HEK293 (cell line): ENCODE measurements around the gene PI4KA.

Experiments
- BCL11A ChIP-seq: fragments of 450-650 bp; formaldehyde crosslinking; IDR thresholded peaks from 2 replicates; pipeline ENCODE4 v1.5.1; 2016; ENCODE audit warnings: low read depth, missing biosample characterization, missing genetic modification characterization
- GLIS1 ChIP-seq: fragments of 450-650 bp; formaldehyde crosslinking; IDR thresholded peaks from 2 replicates; pipeline ENCODE4 v1.5.1; 2016; ENCODE audit warnings: missing biosample characterization, missing genetic modification characterization
- TCF7L2 ChIP-seq: IDR thresholded peaks from 2 replicates; pipeline ENCODE4 v1.6.1; 2011; ENCODE audit warnings: low read depth, mild to moderate bottlenecking, inconsistent platforms, low read length, moderate library complexity, borderline replicate concordance
- YY1 ChIP-seq: fragments of 450-650 bp; formaldehyde crosslinking; IDR thresholded peaks from 2 replicates; pipeline ENCODE4 v1.5.1; 2018; ENCODE audit warnings: missing biosample characterization, missing genetic modification characterization
- ZBTB48 ChIP-seq: fragments of 450-650 bp; formaldehyde crosslinking; IDR thresholded peaks from 2 replicates; pipeline ENCODE4 v1.5.1; 2016; ENCODE audit warnings: missing biosample characterization, missing genetic modification characterization
- ZEB2 ChIP-seq: fragments of 450-650 bp; formaldehyde crosslinking; IDR thresholded peaks from 2 replicates; pipeline ENCODE4 v1.5.1; 2016; ENCODE audit warnings: missing biosample characterization, missing genetic modification characterization
- ZNF274 ChIP-seq, 2 experiments: fragments of 200-500 bp in 1 of 2; fragments of 450-650 bp in 1 of 2; sonication (Bioruptor generic) in 1 of 2; formaldehyde crosslinking in 1 of 2; IDR thresholded peaks; 2 replicates each; pipeline versions ENCODE4 v1.5.1 to v1.6.1; 2014 to 2016; ENCODE audit warnings: borderline replicate concordance in 1 of 2, inconsistent platforms in 1 of 2, low read length in 1 of 2, missing biosample characterization in 1 of 2, missing genetic modification characterization in 1 of 2
- ZNF302 ChIP-seq: fragments of 450-650 bp; formaldehyde crosslinking; IDR thresholded peaks from 2 replicates; pipeline ENCODE4 v1.5.1; 2016; ENCODE audit warnings: missing biosample characterization, missing genetic modification characterization, low read depth
- ZNF37A ChIP-seq: fragments of 450-650 bp; IDR thresholded peaks from 2 replicates; pipeline ENCODE4 v1.5.1; 2018; ENCODE audit warnings: missing biosample characterization, missing genetic modification characterization
- ZNF776 ChIP-seq: fragments of 450-650 bp; formaldehyde crosslinking; IDR thresholded peaks from 2 replicates; pipeline ENCODE4 v1.5.0; 2017; ENCODE audit warnings: missing biosample characterization, missing genetic modification characterization, borderline replicate concordance
- TF ChIP-seq, protein P1 (sequence below): fragments of 450-650 bp; formaldehyde crosslinking; IDR thresholded peaks from 2 replicates; pipeline ENCODE4 v1.5.1; 2016; ENCODE audit warnings: missing biosample characterization, missing genetic modification characterization
- TF ChIP-seq, protein P2 (sequence below): fragments of 450-650 bp; formaldehyde crosslinking; IDR thresholded peaks from 2 replicates; pipeline ENCODE4 v1.5.1; 2016; ENCODE audit warnings: missing biosample characterization, missing genetic modification characterization, low read depth
- TF ChIP-seq, protein P3 (sequence below): fragments of 450-650 bp; formaldehyde crosslinking; IDR thresholded peaks from 2 replicates; pipeline ENCODE4 v1.5.1; 2016; ENCODE audit warnings: missing biosample characterization, missing genetic modification characterization

DNA sequence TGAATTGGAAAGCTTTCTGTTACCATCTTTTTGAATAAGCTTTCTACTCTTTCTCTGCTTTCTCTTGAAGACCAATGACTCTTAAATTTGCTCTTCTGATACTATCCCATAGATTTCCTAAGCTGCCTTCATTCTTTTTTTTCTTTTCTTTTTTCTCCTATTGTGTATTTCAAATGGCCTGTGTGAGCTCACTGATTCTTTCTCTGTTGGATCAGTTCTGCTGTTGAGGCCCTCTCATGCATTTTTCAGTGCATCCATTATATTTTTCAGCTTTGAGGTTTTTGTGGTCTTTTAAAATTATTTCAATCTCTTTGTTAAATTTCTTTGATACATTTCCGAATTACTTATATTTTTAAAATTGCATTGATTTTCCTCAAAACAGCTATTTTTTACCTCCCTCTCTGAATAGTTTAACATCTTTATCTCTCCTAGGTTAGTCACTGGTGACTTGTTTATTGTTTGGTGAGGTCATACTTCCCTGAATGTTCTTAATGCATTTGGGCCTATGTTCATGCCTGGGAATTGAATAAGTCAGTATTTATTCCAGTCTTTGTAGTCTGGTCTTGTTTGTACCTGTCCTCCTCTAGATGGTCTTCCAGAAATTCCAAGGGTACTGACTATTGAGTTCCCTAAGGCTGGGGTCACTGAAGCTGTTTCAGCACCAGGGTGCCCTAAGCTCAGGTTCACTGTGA, 195.3 kb downstream of the PI4KA start:
- TF ChIP-seq, protein P1, sequence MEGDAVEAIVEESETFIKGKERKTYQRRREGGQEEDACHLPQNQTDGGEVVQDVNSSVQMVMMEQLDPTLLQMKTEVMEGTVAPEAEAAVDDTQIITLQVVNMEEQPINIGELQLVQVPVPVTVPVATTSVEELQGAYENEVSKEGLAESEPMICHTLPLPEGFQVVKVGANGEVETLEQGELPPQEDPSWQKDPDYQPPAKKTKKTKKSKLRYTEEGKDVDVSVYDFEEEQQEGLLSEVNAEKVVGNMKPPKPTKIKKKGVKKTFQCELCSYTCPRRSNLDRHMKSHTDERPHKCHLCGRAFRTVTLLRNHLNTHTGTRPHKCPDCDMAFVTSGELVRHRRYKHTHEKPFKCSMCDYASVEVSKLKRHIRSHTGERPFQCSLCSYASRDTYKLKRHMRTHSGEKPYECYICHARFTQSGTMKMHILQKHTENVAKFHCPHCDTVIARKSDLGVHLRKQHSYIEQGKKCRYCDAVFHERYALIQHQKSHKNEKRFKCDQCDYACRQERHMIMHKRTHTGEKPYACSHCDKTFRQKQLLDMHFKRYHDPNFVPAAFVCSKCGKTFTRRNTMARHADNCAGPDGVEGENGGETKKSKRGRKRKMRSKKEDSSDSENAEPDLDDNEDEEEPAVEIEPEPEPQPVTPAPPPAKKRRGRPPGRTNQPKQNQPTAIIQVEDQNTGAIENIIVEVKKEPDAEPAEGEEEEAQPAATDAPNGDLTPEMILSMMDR (tag by site-specific recombination) = no peak
- TF ChIP-seq ZNF302 (tag by site-specific recombination) (no peak), BCL11A (tag by site-specific recombination) (no peak), ZNF776 (tag by site-specific recombination) (no peak), GLIS1 (tag by site-specific recombination) (no peak), ZBTB48 (no peak), ZNF274 (IDR thresholded peaks at IDR 0.05; ENCODE audit: low read length) (no peak), ZNF274 (tag by site-specific recombination; IDR thresholded peaks at IDR 0.05; ENCODE audit: borderline replicate concordance) (no peak), ZEB2 (tag by site-specific recombination) (no peak), TCF7L2 (no peak), ZNF37A (tag by site-specific recombination) (no peak), YY1 (tag by site-specific recombination) (no peak)
- TF ChIP-seq, protein P2, sequence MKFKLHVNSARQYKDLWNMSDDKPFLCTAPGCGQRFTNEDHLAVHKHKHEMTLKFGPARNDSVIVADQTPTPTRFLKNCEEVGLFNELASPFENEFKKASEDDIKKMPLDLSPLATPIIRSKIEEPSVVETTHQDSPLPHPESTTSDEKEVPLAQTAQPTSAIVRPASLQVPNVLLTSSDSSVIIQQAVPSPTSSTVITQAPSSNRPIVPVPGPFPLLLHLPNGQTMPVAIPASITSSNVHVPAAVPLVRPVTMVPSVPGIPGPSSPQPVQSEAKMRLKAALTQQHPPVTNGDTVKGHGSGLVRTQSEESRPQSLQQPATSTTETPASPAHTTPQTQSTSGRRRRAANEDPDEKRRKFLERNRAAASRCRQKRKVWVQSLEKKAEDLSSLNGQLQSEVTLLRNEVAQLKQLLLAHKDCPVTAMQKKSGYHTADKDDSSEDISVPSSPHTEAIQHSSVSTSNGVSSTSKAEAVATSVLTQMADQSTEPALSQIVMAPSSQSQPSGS (tag by site-specific recombination) = no peak
- TF ChIP-seq, protein P3, sequence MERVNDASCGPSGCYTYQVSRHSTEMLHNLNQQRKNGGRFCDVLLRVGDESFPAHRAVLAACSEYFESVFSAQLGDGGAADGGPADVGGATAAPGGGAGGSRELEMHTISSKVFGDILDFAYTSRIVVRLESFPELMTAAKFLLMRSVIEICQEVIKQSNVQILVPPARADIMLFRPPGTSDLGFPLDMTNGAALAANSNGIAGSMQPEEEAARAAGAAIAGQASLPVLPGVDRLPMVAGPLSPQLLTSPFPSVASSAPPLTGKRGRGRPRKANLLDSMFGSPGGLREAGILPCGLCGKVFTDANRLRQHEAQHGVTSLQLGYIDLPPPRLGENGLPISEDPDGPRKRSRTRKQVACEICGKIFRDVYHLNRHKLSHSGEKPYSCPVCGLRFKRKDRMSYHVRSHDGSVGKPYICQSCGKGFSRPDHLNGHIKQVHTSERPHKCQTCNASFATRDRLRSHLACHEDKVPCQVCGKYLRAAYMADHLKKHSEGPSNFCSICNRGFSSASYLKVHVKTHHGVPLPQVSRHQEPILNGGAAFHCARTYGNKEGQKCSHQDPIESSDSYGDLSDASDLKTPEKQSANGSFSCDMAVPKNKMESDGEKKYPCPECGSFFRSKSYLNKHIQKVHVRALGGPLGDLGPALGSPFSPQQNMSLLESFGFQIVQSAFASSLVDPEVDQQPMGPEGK = no peak
